Neural crest cell (in vitro differentiated cells): Measurements from ENCODE around the gene GLIS1. TPM values are rescaled to one million over a fixed set of nuclear protein-coding genes. Genes with fewer than 3 reads are reported as not detected.
"Not testable (repeated sequence)": the region's sequence is repeated elsewhere in the genome, so short reads cannot be mapped to it uniquely, and the experiment has no call there.

ENCODE experiments used
- DNase-seq: peaks from one replicate; pipeline ENCODE4 v3.0.0; 2021; ENCODE audit warnings: low read depth, mixed read lengths, low spot score
- H3K27ac Mint-ChIP-seq: one replicate; pipeline ENCODE4 v1.8.0; 2021; ENCODE audit warnings: mild to moderate bottlenecking, mixed read lengths; ENCODE audit not compliant: unreplicated experiment
- H3K27me3 Mint-ChIP-seq: 2 replicates; pipeline ENCODE4 v1.8.0; 2021; ENCODE audit warnings: low read depth, mild to moderate bottlenecking, mixed read lengths
- H3K36me3 Mint-ChIP-seq: 2 replicates; pipeline ENCODE4 v1.8.0; 2021; ENCODE audit warnings: low read depth, mild to moderate bottlenecking, mixed read lengths
- H3K4me1 Mint-ChIP-seq: 2 replicates; pipeline ENCODE4 v1.8.0; 2021; ENCODE audit warnings: mixed read lengths
- H3K4me3 Mint-ChIP-seq: one replicate; pipeline ENCODE4 v1.8.0; 2021; ENCODE audit warnings: mild to moderate bottlenecking, mixed read lengths
- H3K9me3 Mint-ChIP-seq: 2 replicates; pipeline ENCODE4 v1.8.0; 2021; ENCODE audit warnings: mixed read lengths
- total RNA-seq: library from RNA; stranded (reverse); gene quantifications from 2 replicates; pipeline ENCODE4 v1.2.1, GENCODE V29; 2021
- TF ChIP-seq, protein P1 (sequence below): fragments of 200-600 bp; sonication (generic); conservative IDR thresholded peaks from 2 replicates; pipeline ENCODE4 v1.5.0; 2021; ENCODE audit warnings: antibody characterized with exemption, mild to moderate bottlenecking

The GLIS1 gene
- total RNA-seq, 1 donor from 2014 or later = not detected

DNA sequence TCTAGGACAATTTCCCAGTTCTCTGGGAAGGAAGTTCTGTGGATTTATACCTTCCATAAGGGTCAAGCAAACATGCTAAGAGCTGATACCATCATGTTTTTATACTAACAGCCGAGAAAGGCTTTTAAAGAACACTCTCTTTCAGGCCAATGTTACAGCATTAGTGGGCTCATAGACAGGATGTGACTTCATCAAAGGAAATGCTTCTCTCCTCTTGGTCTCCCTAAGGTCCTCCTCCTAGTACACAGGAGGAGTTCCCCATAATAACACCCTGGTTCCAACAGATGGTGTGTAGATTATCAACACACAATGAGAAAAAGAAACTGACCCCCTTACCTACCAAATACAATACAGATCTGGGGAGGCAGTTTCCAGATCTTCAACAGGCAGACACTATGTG is 26.7 kb upstream of the GLIS1 start:
- Mint-ChIP-seq H3K9me3 (no peaks in the 10 kb centered on the region), H3K4me3 (no peak overlapping the region), H3K27me3 (no peaks in the 10 kb centered on the region), H3K27ac (no peak overlapping the region), H3K4me1 (peaks cover 9% of the 10 kb centered on the region), H3K36me3 (peaks cover 7% of the 10 kb centered on the region)
- TF ChIP-seq, protein P1, sequence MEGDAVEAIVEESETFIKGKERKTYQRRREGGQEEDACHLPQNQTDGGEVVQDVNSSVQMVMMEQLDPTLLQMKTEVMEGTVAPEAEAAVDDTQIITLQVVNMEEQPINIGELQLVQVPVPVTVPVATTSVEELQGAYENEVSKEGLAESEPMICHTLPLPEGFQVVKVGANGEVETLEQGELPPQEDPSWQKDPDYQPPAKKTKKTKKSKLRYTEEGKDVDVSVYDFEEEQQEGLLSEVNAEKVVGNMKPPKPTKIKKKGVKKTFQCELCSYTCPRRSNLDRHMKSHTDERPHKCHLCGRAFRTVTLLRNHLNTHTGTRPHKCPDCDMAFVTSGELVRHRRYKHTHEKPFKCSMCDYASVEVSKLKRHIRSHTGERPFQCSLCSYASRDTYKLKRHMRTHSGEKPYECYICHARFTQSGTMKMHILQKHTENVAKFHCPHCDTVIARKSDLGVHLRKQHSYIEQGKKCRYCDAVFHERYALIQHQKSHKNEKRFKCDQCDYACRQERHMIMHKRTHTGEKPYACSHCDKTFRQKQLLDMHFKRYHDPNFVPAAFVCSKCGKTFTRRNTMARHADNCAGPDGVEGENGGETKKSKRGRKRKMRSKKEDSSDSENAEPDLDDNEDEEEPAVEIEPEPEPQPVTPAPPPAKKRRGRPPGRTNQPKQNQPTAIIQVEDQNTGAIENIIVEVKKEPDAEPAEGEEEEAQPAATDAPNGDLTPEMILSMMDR = no peak
- DNase-seq = no peak

DNA sequence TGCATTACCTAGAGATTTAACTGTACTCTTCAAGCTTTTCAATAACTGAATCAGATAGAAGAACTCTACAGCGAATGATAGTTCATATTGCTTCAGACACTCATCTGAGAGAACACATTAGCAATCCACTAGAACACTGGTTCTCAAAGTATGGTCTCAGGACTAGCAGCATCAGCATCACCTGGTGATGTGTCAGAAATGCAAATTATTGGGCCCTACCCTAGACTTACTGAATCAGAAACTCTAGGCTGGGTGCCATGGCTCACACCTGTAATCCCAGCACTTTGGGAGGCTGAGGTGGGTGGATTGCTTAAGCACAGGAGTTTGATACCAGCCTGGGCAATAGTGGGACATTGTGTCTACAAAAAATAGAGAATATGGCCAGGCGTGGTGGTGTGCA is 24.9 kb upstream of the GLIS1 start:
- H3K4me1 Mint-ChIP-seq = peaks cover 9% of the 10 kb centered on the region
- H3K36me3 Mint-ChIP-seq = peaks cover 14% of the 10 kb centered on the region
- DNase-seq = no peak
- H3K27me3 Mint-ChIP-seq = no peaks in the 10 kb centered on the region
- no peak overlapping the region for H3K4me3 Mint-ChIP-seq
- TF ChIP-seq, protein P1 = no peak
- H3K27ac Mint-ChIP-seq = no peak overlapping the region
- H3K9me3 Mint-ChIP-seq = peaks cover 4% of the 10 kb centered on the region

DNA sequence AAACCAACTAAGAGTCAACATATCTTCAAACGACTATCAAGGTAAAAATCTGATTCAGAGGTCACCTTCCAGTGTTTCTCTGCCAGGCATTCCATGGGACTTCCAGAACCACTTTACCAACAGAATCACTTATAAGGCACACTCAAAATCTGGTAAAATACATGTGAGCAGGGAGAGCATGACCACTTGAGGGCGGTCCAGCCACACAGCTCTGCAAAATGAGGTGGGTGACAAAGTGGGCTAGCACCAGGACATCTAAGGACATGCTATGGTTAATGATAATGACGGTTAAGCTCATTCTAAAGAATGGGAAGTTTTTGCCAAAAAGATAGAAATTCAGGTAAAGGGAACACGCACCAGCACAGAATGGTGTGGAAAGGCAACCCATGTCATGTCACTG is 24.5 kb upstream of the GLIS1 start:
- no peaks in the 10 kb centered on the region for H3K27me3 Mint-ChIP-seq

DNA sequence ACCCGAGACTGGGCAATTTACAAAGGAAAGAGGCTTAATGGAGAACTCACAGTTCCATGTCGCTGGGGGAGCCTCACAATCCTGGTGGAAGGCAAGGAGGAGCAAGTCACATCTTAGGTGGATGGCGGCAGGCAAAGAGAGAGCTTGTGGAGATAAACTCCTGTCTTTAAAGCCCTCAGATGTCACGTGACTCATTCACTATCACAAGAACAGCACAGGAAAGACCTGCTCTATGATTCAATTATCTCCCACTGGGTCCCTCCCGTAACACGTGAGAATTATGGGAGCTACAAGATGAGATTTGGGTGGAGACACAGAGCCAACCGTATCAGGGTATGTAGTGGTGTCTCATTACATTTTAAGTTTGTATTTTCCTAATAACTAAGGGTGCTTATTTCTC is 21.5 kb upstream of the GLIS1 start:
- DNase-seq, H3K27ac Mint-ChIP-seq, H3K9me3 Mint-ChIP-seq, H3K4me1 Mint-ChIP-seq, H3K4me3 Mint-ChIP-seq, H3K27me3 Mint-ChIP-seq: not testable (repeated sequence)
- H3K36me3 Mint-ChIP-seq = peaks cover 14% of the 10 kb centered on the region

More for the DNA sequence above, 24.5 kb upstream of the GLIS1 start:
- peaks cover 14% of the 10 kb centered on the region for H3K36me3 Mint-ChIP-seq
- DNase-seq = no peak
- no peak overlapping the region for H3K27ac Mint-ChIP-seq
- peaks cover 4% of the 10 kb centered on the region for H3K9me3 Mint-ChIP-seq
- no peak overlapping the region for H3K4me3 Mint-ChIP-seq
- TF ChIP-seq, protein P1 = no peak
- H3K4me1 Mint-ChIP-seq = peaks cover 9% of the 10 kb centered on the region

DNA sequence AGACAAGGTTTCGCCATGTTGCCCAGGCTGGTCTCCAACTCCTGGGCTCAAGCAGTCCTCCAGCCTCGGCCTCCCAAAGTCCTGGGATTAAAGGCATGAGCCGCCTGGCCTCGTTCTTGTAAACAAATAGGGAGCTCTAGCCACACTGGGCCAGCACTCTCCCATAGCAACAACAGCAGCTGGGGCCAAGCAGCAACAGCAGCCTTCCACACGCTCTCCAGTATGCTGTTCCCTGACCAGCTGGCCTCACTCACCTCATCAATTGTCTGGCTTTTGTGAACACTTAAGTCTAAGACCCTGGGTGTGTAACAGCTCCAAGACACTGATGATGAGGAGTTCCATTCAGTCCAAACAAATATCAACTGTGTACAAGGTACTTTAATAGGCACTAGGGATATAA is 16.9 kb upstream of the GLIS1 start:
- Mint-ChIP-seq H3K36me3 (peaks cover 8% of the 10 kb centered on the region), H3K27ac (no peak overlapping the region), H3K27me3 (peaks cover 7% of the 10 kb centered on the region), H3K4me1 (no peaks in the 10 kb centered on the region), H3K9me3 (peaks cover 4% of the 10 kb centered on the region), H3K4me3 (no peak overlapping the region)
- DNase-seq = no peak
- TF ChIP-seq, protein P1 = no peak

DNA sequence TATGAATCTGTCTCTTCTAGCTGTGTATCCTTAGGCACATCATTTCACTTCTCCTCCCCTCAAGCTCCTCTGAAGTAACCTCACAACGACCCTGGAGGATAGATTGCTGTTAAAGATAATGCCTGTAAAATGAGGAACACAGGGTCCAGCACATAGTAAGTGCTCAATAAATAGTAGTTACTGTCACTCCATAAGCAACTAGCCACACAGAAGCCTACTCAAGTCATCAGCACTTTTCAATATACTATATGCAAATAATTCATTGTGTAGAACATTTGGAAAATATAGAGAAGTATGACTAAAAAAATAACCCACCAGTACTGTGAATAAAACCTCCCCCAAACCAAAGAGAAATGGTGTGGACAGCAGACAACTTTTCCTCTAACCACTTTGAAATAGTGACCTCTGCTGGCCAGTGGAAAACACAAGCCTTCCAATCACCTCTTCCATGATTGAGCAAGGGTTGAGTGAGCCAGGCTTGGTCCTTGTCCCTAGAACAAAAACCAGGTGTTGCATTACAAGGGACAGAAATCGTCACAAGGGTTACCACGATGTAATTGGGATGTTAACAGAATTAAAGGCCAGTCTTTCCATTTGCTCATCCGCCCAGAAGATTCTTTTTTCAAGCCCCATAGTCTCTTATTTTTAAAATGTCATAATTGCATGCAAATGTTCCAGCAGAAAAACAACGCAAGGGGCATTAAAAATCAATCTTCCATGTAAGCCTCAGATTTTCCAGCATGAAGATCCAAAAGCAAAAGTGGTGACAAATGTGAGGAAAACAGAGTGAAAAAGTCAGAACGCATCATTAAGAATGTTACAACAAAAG is 15.7 kb upstream of the GLIS1 start:
- Mint-ChIP-seq H3K36me3 (no peaks in the 10 kb centered on the region), H3K27me3 (peaks cover 10% of the 10 kb centered on the region), H3K4me1 (no peaks in the 10 kb centered on the region), H3K9me3 (no peaks in the 10 kb centered on the region), H3K4me3 (no peak overlapping the region), H3K27ac (no peak overlapping the region)
- TF ChIP-seq, protein P1 = peak; percentile 75
- DNase-seq = peak; percentile 39
